Liver (tissue), 3 donors: Measurements from ENCODE around the gene FLRT2.

Experiments used
- ATF3 ChIP-seq: IDR thresholded peaks from 2 replicates; pipeline ENCODE4 v1.6.1; 2016; ENCODE audit warnings: antibody characterized with exemption
- CTCF ChIP-seq: fragments of 150-350 bp; IDR thresholded peaks from 2 replicates; pipeline ENCODE4 v1.5.1; 2017; ENCODE audit warnings: improper control_type of control experiment, low read depth, low read length; ENCODE audit not compliant: missing input control
- GABPA ChIP-seq, 2 donors: IDR thresholded peaks in 1 of 2; conservative IDR thresholded peaks in 1 of 2; 2 replicates each; pipeline ENCODE4 v1.6.1; 2016; ENCODE audit warnings: antibody characterized with exemption in 2 of 2, mild to moderate bottlenecking in 1 of 2, moderate library complexity in 1 of 2
- JUND ChIP-seq, 2 donors: IDR thresholded peaks; 2 replicates each; pipeline ENCODE4 v1.6.1; 2016; ENCODE audit warnings: antibody characterized with exemption in 2 of 2
- RAD21 ChIP-seq, 2 donors: IDR thresholded peaks; 2 replicates each; pipeline ENCODE4 v1.6.1; 2016; ENCODE audit warnings: antibody characterized with exemption in 2 of 2, mild to moderate bottlenecking in 2 of 2
- REST ChIP-seq: IDR thresholded peaks from 2 replicates; pipeline ENCODE4 v1.6.1; 2016; ENCODE audit warnings: antibody characterized with exemption, mild to moderate bottlenecking
- RXRA ChIP-seq, 2 donors: IDR thresholded peaks; 2 replicates each; pipeline ENCODE4 v1.6.1; 2017 to 2018; ENCODE audit warnings: antibody characterized with exemption in 2 of 2, mild to moderate bottlenecking in 1 of 2
- SP1 ChIP-seq: IDR thresholded peaks from 2 replicates; pipeline ENCODE4 v1.6.1; 2018; ENCODE audit warnings: antibody characterized with exemption, mild to moderate bottlenecking
- TAF1 ChIP-seq: conservative IDR thresholded peaks from 2 replicates; pipeline ENCODE4 v1.6.1; 2016; ENCODE audit warnings: antibody characterized with exemption, mild to moderate bottlenecking
- donor health status: healthy.
- donor health status: healthy.

DNA sequence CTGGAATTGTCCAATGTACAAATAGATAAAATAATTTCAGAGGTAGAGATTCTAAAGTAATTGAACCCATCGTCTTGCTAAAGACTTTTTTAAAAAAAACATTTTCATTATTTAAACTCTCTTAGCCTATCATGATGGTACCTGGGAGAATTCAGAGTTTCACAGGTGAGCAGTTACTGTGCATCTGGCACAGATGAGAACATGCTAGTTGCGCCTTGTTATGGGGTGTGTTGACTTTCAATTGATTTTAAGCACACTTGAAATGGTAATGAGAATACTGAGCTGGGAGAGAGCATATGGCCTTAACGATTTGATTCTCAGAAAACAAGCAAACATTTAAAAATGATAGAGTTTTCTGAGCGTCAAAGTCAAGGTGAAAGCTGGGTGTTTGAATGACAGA is 66.6 kb downstream of the FLRT2 start:
- TF ChIP-seq RXRA (IDR thresholded peaks at IDR 0.05) (no peak), CTCF (no peak), SP1 (no peak), JUND (IDR thresholded peaks at IDR 0.05) (no peak), GABPA (IDR thresholded peaks at IDR 0.05 in 1 of 2, conservative IDR thresholded peaks at IDR 0.05 in 1 of 2) (no peak), TAF1 (no peak), ATF3 (no peak), RAD21 (IDR thresholded peaks at IDR 0.05) (no peak), REST (no peak)
